ENCODE results near the gene TNPO2.

DNA sequence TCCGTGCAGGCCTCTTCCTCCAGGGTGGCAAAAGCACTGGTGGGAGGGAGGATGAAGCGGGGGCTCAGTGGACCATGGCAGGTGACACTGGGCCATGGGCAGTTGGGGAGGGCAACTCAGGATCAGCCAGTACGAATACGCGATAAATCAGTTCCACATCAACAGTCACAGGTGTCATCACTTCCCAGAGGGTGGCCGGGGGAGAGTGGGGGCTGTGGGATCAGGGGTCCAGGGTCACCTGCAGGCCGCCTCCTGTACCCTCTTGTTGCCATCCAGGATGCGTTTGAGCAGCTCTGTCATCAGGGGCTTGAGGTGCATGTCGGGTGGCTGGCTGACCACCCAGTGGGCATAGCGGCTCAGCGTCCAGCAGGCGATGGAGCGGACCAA lies 17.4 kb downstream of the TNPO2 start:
- TF ChIP-seq, protein P1, sequence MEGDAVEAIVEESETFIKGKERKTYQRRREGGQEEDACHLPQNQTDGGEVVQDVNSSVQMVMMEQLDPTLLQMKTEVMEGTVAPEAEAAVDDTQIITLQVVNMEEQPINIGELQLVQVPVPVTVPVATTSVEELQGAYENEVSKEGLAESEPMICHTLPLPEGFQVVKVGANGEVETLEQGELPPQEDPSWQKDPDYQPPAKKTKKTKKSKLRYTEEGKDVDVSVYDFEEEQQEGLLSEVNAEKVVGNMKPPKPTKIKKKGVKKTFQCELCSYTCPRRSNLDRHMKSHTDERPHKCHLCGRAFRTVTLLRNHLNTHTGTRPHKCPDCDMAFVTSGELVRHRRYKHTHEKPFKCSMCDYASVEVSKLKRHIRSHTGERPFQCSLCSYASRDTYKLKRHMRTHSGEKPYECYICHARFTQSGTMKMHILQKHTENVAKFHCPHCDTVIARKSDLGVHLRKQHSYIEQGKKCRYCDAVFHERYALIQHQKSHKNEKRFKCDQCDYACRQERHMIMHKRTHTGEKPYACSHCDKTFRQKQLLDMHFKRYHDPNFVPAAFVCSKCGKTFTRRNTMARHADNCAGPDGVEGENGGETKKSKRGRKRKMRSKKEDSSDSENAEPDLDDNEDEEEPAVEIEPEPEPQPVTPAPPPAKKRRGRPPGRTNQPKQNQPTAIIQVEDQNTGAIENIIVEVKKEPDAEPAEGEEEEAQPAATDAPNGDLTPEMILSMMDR (IDR thresholded peaks at IDR 0.05), result no peak
- TF ChIP-seq, protein P2, sequence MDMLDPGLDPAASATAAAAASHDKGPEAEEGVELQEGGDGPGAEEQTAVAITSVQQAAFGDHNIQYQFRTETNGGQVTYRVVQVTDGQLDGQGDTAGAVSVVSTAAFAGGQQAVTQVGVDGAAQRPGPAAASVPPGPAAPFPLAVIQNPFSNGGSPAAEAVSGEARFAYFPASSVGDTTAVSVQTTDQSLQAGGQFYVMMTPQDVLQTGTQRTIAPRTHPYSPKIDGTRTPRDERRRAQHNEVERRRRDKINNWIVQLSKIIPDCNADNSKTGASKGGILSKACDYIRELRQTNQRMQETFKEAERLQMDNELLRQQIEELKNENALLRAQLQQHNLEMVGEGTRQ (CRISPR knock-in tag; IDR thresholded peaks at IDR 0.05), result no peak

All from WTC11 (cell line).